H9 (cell line): ENCODE data around the gene TPPP2. TPM values are rescaled to one million over a fixed set of nuclear protein-coding genes. Genes with fewer than 3 reads are reported as not detected.

Experiments
- DNase-seq: peaks from one replicate; pipeline ENCODE4 v3.0.0-alpha.2; 2017
- H2AFZ ChIP-seq: one replicate; pipeline ENCODE4 v1.6.1; 2013; ENCODE audit warnings: mild to moderate bottlenecking, low read length, control low read depth, moderate library complexity
- H2AK5ac ChIP-seq: 2 replicates; pipeline ENCODE4 v1.6.1; 2013; ENCODE audit warnings: low read length, control low read depth, mixed read lengths; ENCODE audit not compliant: insufficient read length
- H2BK120ac ChIP-seq: one replicate; pipeline ENCODE4 v1.6.1; 2013; ENCODE audit warnings: low read depth, mild to moderate bottlenecking, low read length, control low read depth, inconsistent platforms; ENCODE audit not compliant: poor library complexity, severe bottlenecking
- H2BK12ac ChIP-seq: 2 replicates; pipeline ENCODE4 v1.6.1; 2013; ENCODE audit warnings: low read length, control low read depth, mixed read lengths, low read depth; ENCODE audit not compliant: insufficient read length
- H2BK15ac ChIP-seq: 2 replicates; pipeline ENCODE4 v1.6.1; 2013; ENCODE audit warnings: low read depth, low read length, control low read depth
- H2BK20ac ChIP-seq: one replicate; pipeline ENCODE4 v1.6.1; 2013; ENCODE audit warnings: low read depth, mild to moderate bottlenecking, low read length, control low read depth, inconsistent platforms; ENCODE audit not compliant: poor library complexity, severe bottlenecking
- H2BK5ac ChIP-seq: 2 replicates; pipeline ENCODE4 v1.6.1; 2013; ENCODE audit warnings: low read length, control low read depth, mixed read lengths; ENCODE audit not compliant: insufficient read length
- H3K14ac ChIP-seq: 2 replicates; pipeline ENCODE4 v1.6.1; 2013; ENCODE audit warnings: low read length, control low read depth; ENCODE audit not compliant: insufficient read depth
- H3K18ac ChIP-seq: 2 replicates; pipeline ENCODE4 v1.6.1; 2013; ENCODE audit warnings: low read depth, mild to moderate bottlenecking, mixed read lengths, low read length, control low read depth; ENCODE audit not compliant: insufficient read length
- H3K23ac ChIP-seq: 2 replicates; pipeline ENCODE4 v1.6.1; 2013; ENCODE audit warnings: low read length, control low read depth, mixed read lengths, low read depth; ENCODE audit not compliant: insufficient read length
- H3K23me2 ChIP-seq: 2 replicates; pipeline ENCODE4 v1.6.1; 2013; ENCODE audit warnings: low read depth, mild to moderate bottlenecking, mixed read lengths, low read length, control low read depth; ENCODE audit not compliant: insufficient read length, poor library complexity, severe bottlenecking
- H3K27ac ChIP-seq: 2 replicates; pipeline ENCODE4 v1.5.1; 2013; ENCODE audit warnings: low read length, control low read depth, mixed read lengths, low read depth; ENCODE audit not compliant: insufficient read length
- H3K27me3 ChIP-seq: 2 replicates; pipeline ENCODE4 v1.6.1; 2013; ENCODE audit warnings: low read length, control low read depth, inconsistent platforms; ENCODE audit not compliant: insufficient read depth
- H3K4ac ChIP-seq: 2 replicates; pipeline ENCODE4 v1.6.1; 2013; ENCODE audit warnings: low read depth, mild to moderate bottlenecking, control low read depth, inconsistent platforms, low read length, moderate library complexity
- H3K4me1 ChIP-seq: 2 replicates; pipeline ENCODE4 v1.6.1; 2013; ENCODE audit warnings: low read length, control low read depth, inconsistent platforms; ENCODE audit not compliant: insufficient read depth
- H3K4me2 ChIP-seq: 2 replicates; pipeline ENCODE4 v1.6.1; 2013; ENCODE audit warnings: low read length, control low read depth, mixed read lengths; ENCODE audit not compliant: insufficient read length, insufficient read depth
- H3K56ac ChIP-seq: 2 replicates; pipeline ENCODE4 v1.6.1; 2013; ENCODE audit warnings: low read depth, mild to moderate bottlenecking, mixed read lengths, low read length, control low read depth; ENCODE audit not compliant: insufficient read length
- H3K79me1 ChIP-seq: 2 replicates; pipeline ENCODE4 v1.6.1; 2013; ENCODE audit warnings: low read depth, mild to moderate bottlenecking, moderate library complexity, low read length, control low read depth, inconsistent platforms; ENCODE audit not compliant: insufficient read depth, poor library complexity, severe bottlenecking
- H3K79me2 ChIP-seq: 2 replicates; pipeline ENCODE4 v1.6.1; 2013; ENCODE audit warnings: low read length, control low read depth, inconsistent platforms; ENCODE audit not compliant: insufficient read depth
- H3K9ac ChIP-seq: 2 replicates; pipeline ENCODE4 v1.6.1; 2013; ENCODE audit warnings: low read length, control low read depth, mixed read lengths; ENCODE audit not compliant: insufficient read length; ENCODE audit errors: extremely low read depth
- H3K9me3 ChIP-seq: one replicate; pipeline ENCODE4 v1.6.1; 2013; ENCODE audit warnings: low read depth, low read length, inconsistent platforms; ENCODE audit not compliant: control insufficient read depth
- H3T11ph ChIP-seq: one replicate; pipeline ENCODE4 v1.6.1; 2013; ENCODE audit warnings: mild to moderate bottlenecking, low read length, control low read depth, inconsistent platforms
- H4K20me1 ChIP-seq: one replicate; pipeline ENCODE4 v1.6.1; 2013; ENCODE audit not compliant: control insufficient read depth, insufficient read length, insufficient read depth
- H4K5ac ChIP-seq: 2 replicates; pipeline ENCODE4 v1.6.1; 2013; ENCODE audit warnings: low read depth, mild to moderate bottlenecking, mixed read lengths, low read length, control low read depth; ENCODE audit not compliant: insufficient read length
- H4K8ac ChIP-seq: replicated peaks from 2 replicates; pipeline ENCODE4 v1.6.1; 2013; ENCODE audit warnings: low read length, control low read depth, mixed read lengths, low read depth; ENCODE audit not compliant: insufficient read length
- H4K91ac ChIP-seq: 2 replicates; pipeline ENCODE4 v1.6.1; 2013; ENCODE audit warnings: low read depth, mild to moderate bottlenecking, moderate library complexity, mixed read lengths, low read length, control low read depth; ENCODE audit not compliant: insufficient read length
- H3K27ac Mint-ChIP-seq, 3 experiments: 2 replicates in 2 of 3; 3 replicates in 1 of 3; pipeline ENCODE4 v1.8.0; 2020 to 2021; ENCODE audit warnings: mixed read lengths in 3 of 3, mild to moderate bottlenecking in 1 of 3, moderate library complexity in 1 of 3
- H3K27me3 Mint-ChIP-seq: 2 replicates; pipeline ENCODE4 v1.8.0; 2021; ENCODE audit warnings: low read depth, mild to moderate bottlenecking, moderate library complexity, mixed read lengths
- H3K36me3 Mint-ChIP-seq, 3 experiments: 2 replicates in 2 of 3; 3 replicates in 1 of 3; pipeline ENCODE4 v1.8.0; 2020 to 2021; ENCODE audit warnings: low read depth in 3 of 3, mixed read lengths in 3 of 3; ENCODE audit not compliant: insufficient read depth in 1 of 3
- H3K4me1 Mint-ChIP-seq, 2 experiments: 2 replicates each; pipeline ENCODE4 v1.8.0; 2020; ENCODE audit warnings: mixed read lengths in 2 of 2
- H3K4me3 Mint-ChIP-seq, 2 experiments: 2 replicates in 1 of 2; 3 replicates in 1 of 2; pipeline ENCODE4 v1.8.0; 2020 to 2021; ENCODE audit warnings: mild to moderate bottlenecking in 2 of 2, mixed read lengths in 2 of 2, moderate library complexity in 1 of 2
- H3K9me3 Mint-ChIP-seq, 2 experiments: 2 replicates in 1 of 2; 3 replicates in 1 of 2; pipeline ENCODE4 v1.8.0; 2020; ENCODE audit warnings: mild to moderate bottlenecking in 2 of 2, mixed read lengths in 2 of 2, moderate library complexity in 1 of 2
- CTCF ChIP-seq: fragments of 200-600 bp; sonication (generic); conservative IDR thresholded peaks from 3 replicates; pipeline ENCODE4 v1.8.0; 2021; ENCODE audit warnings: antibody characterized with exemption, mild to moderate bottlenecking
- WGBS: extraction: QIAGEN DNeasy Blood & Tissue Kit; methylation state at CpG from one replicate; pipeline ENCODE4 v1.1.7; 2013; ENCODE audit warnings: missing lambda C conversion rate, low lambda C conversion rate, mixed read lengths; ENCODE audit not compliant: insufficient read length; ENCODE audit errors: extremely low coverage; 5-methylcytosine and 5-hydroxymethylcytosine counted together
- total RNA-seq: library from RNA; stranded (reverse); gene quantifications from 2 replicates; pipeline ENCODE4 v1.2.1, GENCODE V29; 2021

The TPPP2 gene
- total RNA-seq, 1 experiment from 2014 or later = not detected

- no peak overlapping the region for H3K9ac ChIP-seq
These were observed 28.8 kb upstream of the TPPP2 start for GRCh38 chr14:21001218-21001617.

More at GRCh38 chr14:21001218-21001617, 28.8 kb upstream of the TPPP2 start:
- H3K27me3 Mint-ChIP-seq = no peaks in the 10 kb centered on the region; the same call in 1 of the 2 replicates
- TF ChIP-seq CTCF = no peak
- H3K36me3 Mint-ChIP-seq = peaks cover 5 to 8% (median 5%) of the 10 kb centered on the region in 3 experiments; a peak in 5 of 7 replicates
- Histone ChIP-seq H2BK15ac (no peak overlapping the region), H4K5ac (no peak overlapping the region), H3K23ac (no peak overlapping the region), H2BK120ac (no peak overlapping the region), H3K23me2 (no peaks in the 10 kb centered on the region), H2BK12ac (no peak overlapping the region), H3K14ac (no peak overlapping the region), H3K79me1 (no peaks in the 10 kb centered on the region), H2AK5ac (no peak overlapping the region), H4K20me1 (no peaks in the 10 kb centered on the region), H3T11ph (no peak overlapping the region), H3K4me1 (no peaks in the 10 kb centered on the region), H3K9me3 (no peaks in the 10 kb centered on the region), H3K56ac (no peak overlapping the region), H3K4me2 (no peak overlapping the region), H3K4ac (no peak overlapping the region), H2AFZ (no peak overlapping the region), H3K79me2 (no peaks in the 10 kb centered on the region), H4K8ac (no peak overlapping the region), H3K27ac (no peak overlapping the region), H2BK5ac (no peak overlapping the region), H3K27me3 (no peaks in the 10 kb centered on the region), H4K91ac (no peak overlapping the region), H2BK20ac (no peak overlapping the region), H3K18ac (no peak overlapping the region)
- H3K9me3 Mint-ChIP-seq = no peaks in the 10 kb centered on the region
- no peak overlapping the region for H3K4me3 Mint-ChIP-seq
- H3K27ac Mint-ChIP-seq = no peak overlapping the region
- H3K4me1 Mint-ChIP-seq = peaks cover 17 to 19% of the 10 kb centered on the region in 2 experiments
- no peak for DNase-seq
- WGBS = no CpG with 5 or more reads among the region's 7 CpGs
